Naive thymus-derived CD8-positive, alpha-beta T cell (primary cell): Measurements from ENCODE around the gene OR52I1. TPM values are rescaled to one million over a fixed set of nuclear protein-coding genes. Genes with fewer than 3 reads are reported as not detected.

Experiments
- polyA plus RNA-seq, 3 donors: library from polyadenylated mRNA; unstranded; fragments of 300-500 nt; fragmentation: Illumina TruSeq; gene quantifications; one replicate each; pipeline ENCODE4 v1.2.3, GENCODE V29; 2021
- total RNA-seq, 8 experiments: library from RNA in 2 of 8; stranded (reverse) in 2 of 8; gene quantifications; one replicate each; pipeline ENCODE4 v1.2.3 and lab custom pipeline; 2021 to 2026

Gene OR52I1
- total and polyA plus RNA-seq, 5 experiments from 2014 or later: not detected

Other genes starting within 250 kb of the OR52I1 start
- gene OR52B4, start 225.7 kb upstream of the OR52I1 start, total RNA-seq: not detected
- gene OR52B4, start 225.7 kb upstream of the OR52I1 start, polyA plus RNA-seq: not detected
- gene TRIM21, start 200.3 kb upstream of the OR52I1 start, total RNA-seq: 10 to 100 TPM; 23.1 to 27.8 TPM
- gene TRIM21, start 200.3 kb upstream of the OR52I1 start, polyA plus RNA-seq: 10 to 100 TPM; 30.1 to 40.2 (median 33.9) TPM
- gene OR52K2, start 144.7 kb upstream of the OR52I1 start, total RNA-seq: not detected
- not detected for gene OR52K2, start 144.7 kb upstream of the OR52I1 start, polyA plus RNA-seq
- gene OR52K1, start 111.4 kb upstream of the OR52I1 start, total RNA-seq: not detected
- not detected for gene OR52K1, start 111.4 kb upstream of the OR52I1 start, polyA plus RNA-seq
- not detected for gene OR52M1, start 48.8 kb upstream of the OR52I1 start, total RNA-seq
- not detected for gene OR52M1, start 48.8 kb upstream of the OR52I1 start, polyA plus RNA-seq
- gene OR52I2, start 12.3 kb upstream of the OR52I1 start, total RNA-seq: not detected
- gene OR52I2, start 12.3 kb upstream of the OR52I1 start, polyA plus RNA-seq: not detected
- gene TRIM68, start 14.2 kb downstream of the OR52I1 start, total RNA-seq: 10 to 100 TPM; 22.2 to 24.2 TPM
- gene TRIM68, start 14.2 kb downstream of the OR52I1 start, polyA plus RNA-seq: 10 to 100 TPM; 11.1 to 16.1 (median 12.1) TPM
- not detected for gene OR51D1, start 43.4 kb downstream of the OR52I1 start, total RNA-seq
- not detected for gene OR51D1, start 43.4 kb downstream of the OR52I1 start, polyA plus RNA-seq
- gene OR51E1, start 49.9 kb downstream of the OR52I1 start, total RNA-seq: not detected
- not detected for gene OR51E1, start 49.9 kb downstream of the OR52I1 start, polyA plus RNA-seq
- not detected for gene OR51E2, start 103.8 kb downstream of the OR52I1 start, total RNA-seq
- gene OR51E2, start 103.8 kb downstream of the OR52I1 start, polyA plus RNA-seq: not detected
- gene MMP26, start 110.7 kb downstream of the OR52I1 start, total RNA-seq: not detected
- not detected for gene MMP26, start 110.7 kb downstream of the OR52I1 start, polyA plus RNA-seq
- gene OR51F1, start 175.9 kb downstream of the OR52I1 start, total RNA-seq: not detected
- gene OR51F1, start 175.9 kb downstream of the OR52I1 start, polyA plus RNA-seq: not detected
- not detected for gene OR52R1, start 210.3 kb downstream of the OR52I1 start, total RNA-seq
- not detected for gene OR52R1, start 210.3 kb downstream of the OR52I1 start, polyA plus RNA-seq
- not detected for gene OR51F2, start 227.3 kb downstream of the OR52I1 start, total RNA-seq
- gene OR51F2, start 227.3 kb downstream of the OR52I1 start, polyA plus RNA-seq: not detected